H1 (cell line): ENCODE results near the gene URB2. TPM values are rescaled to one million over a fixed set of nuclear protein-coding genes. Genes with fewer than 3 reads are reported as not detected.
A peak's percentile ranks its signal among the peaks of the same experiment; 100 is the strongest.

Source experiments
- CTCF ChIA-PET: fragments of 300-600 bp; sonication (Branson Sonifier 250); formaldehyde crosslinking; loops from one replicate; lab custom pipeline; 2021; ENCODE audit not compliant: partially characterized antibody; lab: Charles Lee
- POLR2A ChIA-PET: fragments of 300-600 bp; sonication (Branson Sonifier 250); formaldehyde crosslinking; loops from one replicate; lab custom pipeline; 2021; ENCODE audit warnings: inconsistent platforms; ENCODE audit not compliant: partially characterized antibody; lab: Charles Lee
- DNase-seq, 2 experiments: peaks; one replicate each; pipeline versions ENCODE4 v3.0.0 to v3.0.0-alpha.2; 2010 to 2022; ENCODE audit warnings: low spot score in 2 of 2, low read depth in 1 of 2, mixed read lengths in 1 of 2
- FAIRE-seq: peaks from 2 replicates; lab custom pipeline; 2011; peaks lifted over from hg19 to GRCh38; lab: Jason Lieb, UNC
- H2AFZ ChIP-seq: 2 replicates; pipeline ENCODE4 v1.8.1; 2012; ENCODE audit warnings: low read length, inconsistent platforms
- H2AK5ac ChIP-seq: 2 replicates; pipeline ENCODE4 v1.6.1; 2013; ENCODE audit warnings: low read depth, low read length
- H2BK120ac ChIP-seq: replicated peaks from 2 replicates; pipeline ENCODE3; 2013; ENCODE audit warnings: low read depth, low read length, inconsistent platforms
- H2BK12ac ChIP-seq: 2 replicates; pipeline ENCODE4 v1.6.1; 2013; ENCODE audit warnings: low read depth, low read length
- H2BK15ac ChIP-seq: 2 replicates; pipeline ENCODE4 v1.6.1; 2013; ENCODE audit warnings: low read length
- H2BK20ac ChIP-seq: 2 replicates; pipeline ENCODE4 v1.6.1; 2013; ENCODE audit warnings: low read length
- H2BK5ac ChIP-seq: 2 replicates; pipeline ENCODE4 v1.6.1; 2013; ENCODE audit warnings: low read depth, low read length
- H3K14ac ChIP-seq: 2 replicates; pipeline ENCODE4 v1.6.1; 2013; ENCODE audit warnings: inconsistent platforms; ENCODE audit not compliant: insufficient read length
- H3K18ac ChIP-seq: 2 replicates; pipeline ENCODE4 v1.6.1; 2013; ENCODE audit warnings: low read length; ENCODE audit errors: extremely low read depth
- H3K23ac ChIP-seq: 2 replicates; pipeline ENCODE4 v1.6.1; 2013; ENCODE audit warnings: inconsistent platforms; ENCODE audit not compliant: insufficient read length
- H3K23me2 ChIP-seq: 2 replicates; pipeline ENCODE4 v1.6.1; 2013; ENCODE audit warnings: low read depth, low read length
- H3K27ac ChIP-seq: 2 replicates; pipeline ENCODE4 v1.6.1; 2011; ENCODE audit warnings: low read depth, low read length, inconsistent platforms
- H3K27me3 ChIP-seq, 4 experiments: replicated peaks in 1 of 4; 1 replicate in 1 of 4; 2 replicates in 3 of 4; pipeline versions ENCODE4 v1.6.1 to v1.8.1; 2011 to 2013; ENCODE audit warnings: low read length in 3 of 4, mild to moderate bottlenecking in 3 of 4, inconsistent platforms in 2 of 4, mixed read lengths in 2 of 4, moderate library complexity in 1 of 4; ENCODE audit not compliant: control insufficient read depth in 3 of 4, insufficient read depth in 3 of 4; ENCODE audit errors: extremely low read depth in 1 of 4
- H3K36me3 ChIP-seq, 4 experiments: 2 replicates each; pipeline versions ENCODE4 v1.6.1 to v1.8.1; 2011 to 2013; ENCODE audit warnings: mild to moderate bottlenecking in 4 of 4, low read length in 3 of 4, moderate library complexity in 2 of 4, control low read depth in 1 of 4, inconsistent platforms in 1 of 4; ENCODE audit not compliant: insufficient read depth in 4 of 4, control insufficient read depth in 2 of 4
- H3K4ac ChIP-seq: replicated peaks from 2 replicates; pipeline ENCODE3; 2013; ENCODE audit warnings: low read length, low read depth, mixed read lengths, inconsistent platforms; ENCODE audit not compliant: insufficient read length
- H3K4me1 ChIP-seq, 4 experiments: replicated peaks in 1 of 4; 1 replicate in 1 of 4; 2 replicates in 3 of 4; pipeline versions ENCODE4 v1.6.1 to v1.8.1; 2011 to 2013; ENCODE audit warnings: low read length in 3 of 4, inconsistent platforms in 2 of 4, mixed read lengths in 1 of 4; ENCODE audit not compliant: insufficient read depth in 4 of 4, control insufficient read depth in 3 of 4
- H3K4me2 ChIP-seq, 2 experiments: 2 replicates each; pipeline versions ENCODE4 v1.6.1 to v1.8.1; 2011 to 2013; ENCODE audit warnings: low read depth in 2 of 2, low read length in 2 of 2, control low read depth in 1 of 2, inconsistent platforms in 1 of 2, mild to moderate bottlenecking in 1 of 2; ENCODE audit not compliant: insufficient read depth in 1 of 2
- H3K4me3 ChIP-seq, 4 experiments: fragments of 200-600, 300-600 bp in 1 of 4; sonication (generic), shearing (Covaris generic), sonication (Bioruptor Twin) in 1 of 4; 2 replicates each; pipeline versions ENCODE4 v1.5.1 to v1.8.1; 2011 to 2016; ENCODE audit warnings: low read length in 4 of 4, low read depth in 3 of 4, control low read depth in 2 of 4, inconsistent platforms in 2 of 4, mild to moderate bottlenecking in 2 of 4, mixed read lengths in 1 of 4, moderate library complexity in 1 of 4; ENCODE audit not compliant: insufficient read depth in 2 of 4; ENCODE audit errors: extremely low read depth in 1 of 4
- H3K56ac ChIP-seq: replicated peaks from 2 replicates; pipeline ENCODE3; 2013; ENCODE audit warnings: low read depth, mild to moderate bottlenecking, mixed read lengths, low read length, inconsistent platforms; ENCODE audit not compliant: insufficient read length
- H3K79me1 ChIP-seq: 2 replicates; pipeline ENCODE4 v1.6.1; 2013; ENCODE audit warnings: low read depth, low read length, control low read depth
- H3K79me2 ChIP-seq, 2 experiments: 2 replicates each; pipeline versions ENCODE4 v1.6.1 to v1.8.1; 2012 to 2013; ENCODE audit warnings: low read length in 2 of 2, mild to moderate bottlenecking in 2 of 2, inconsistent platforms in 1 of 2; ENCODE audit not compliant: insufficient read depth in 2 of 2, control insufficient read depth in 1 of 2
- H3K9ac ChIP-seq, 4 experiments: replicated peaks in 1 of 4; 1 replicate in 1 of 4; 2 replicates in 3 of 4; pipeline versions ENCODE4 v1.6.1 to v1.8.1; 2011 to 2013; ENCODE audit warnings: low read depth in 3 of 4, low read length in 3 of 4, control low read depth in 2 of 4, mild to moderate bottlenecking in 2 of 4, moderate library complexity in 2 of 4, inconsistent platforms in 1 of 4; ENCODE audit errors: extremely low read depth in 1 of 4
- H3K9me3 ChIP-seq, 2 experiments: 2 replicates each; pipeline versions ENCODE4 v1.6.1 to v1.8.1; 2012 to 2013; ENCODE audit warnings: mild to moderate bottlenecking in 2 of 2, moderate library complexity in 2 of 2, control low read depth in 1 of 2, inconsistent platforms in 1 of 2, low read depth in 1 of 2, low read length in 1 of 2, mixed read lengths in 1 of 2; ENCODE audit not compliant: insufficient read depth in 2 of 2
- H4K20me1 ChIP-seq, 2 experiments: replicated peaks in 1 of 2; 2 replicates each; pipeline versions ENCODE3 to v1.8.1; 2011 to 2013; ENCODE audit warnings: inconsistent platforms in 2 of 2, low read length in 2 of 2, mild to moderate bottlenecking in 1 of 2; ENCODE audit not compliant: insufficient read depth in 2 of 2, control insufficient read depth in 1 of 2
- H4K5ac ChIP-seq: 2 replicates; pipeline ENCODE4 v1.6.1; 2013; ENCODE audit warnings: low read length, low read depth, mixed read lengths, inconsistent platforms; ENCODE audit not compliant: insufficient read length
- H4K8ac ChIP-seq: 2 replicates; pipeline ENCODE4 v1.8.0; 2013; ENCODE audit warnings: mild to moderate bottlenecking, moderate library complexity, low read length, inconsistent platforms; ENCODE audit not compliant: insufficient read depth; ENCODE audit errors: extremely low read depth
- H4K91ac ChIP-seq: replicated peaks from 2 replicates; pipeline ENCODE3; 2013; ENCODE audit warnings: low read length, mixed read lengths, inconsistent platforms; ENCODE audit not compliant: insufficient read length
- ASH2L ChIP-seq: fragments of 200-600, 300-600 bp; sonication (generic); IDR thresholded peaks from one replicate; pipeline ENCODE4 v1.7.1; 2017; ENCODE audit warnings: low read length
- BACH1 ChIP-seq: IDR thresholded peaks from 2 replicates; pipeline ENCODE4 v1.6.1; 2012; ENCODE audit warnings: low read length, improper control_type of control experiment
- E2F6 ChIP-seq: IDR thresholded peaks from 2 replicates; pipeline ENCODE4 v1.6.1; 2012; ENCODE audit warnings: inconsistent platforms
- EP300 ChIP-seq, 2 experiments: IDR thresholded peaks; 1 replicate in 1 of 2; 2 replicates in 1 of 2; pipeline ENCODE4 v1.6.1; 2011 to 2012; ENCODE audit warnings: low read depth in 2 of 2, low read length in 2 of 2, mild to moderate bottlenecking in 2 of 2, borderline replicate concordance in 1 of 2, inconsistent platforms in 1 of 2, moderate library complexity in 1 of 2
- GTF2F1 ChIP-seq: IDR thresholded peaks from 2 replicates; pipeline ENCODE4 v1.6.1; 2012; ENCODE audit warnings: low read depth, low read length, improper control_type of control experiment, borderline replicate concordance
- HDAC2 ChIP-seq, 2 experiments: fragments of 300-600 bp in 1 of 2; sonication (generic) in 1 of 2; IDR thresholded peaks; 2 replicates each; pipeline ENCODE4 v1.6.1; 2011 to 2012; ENCODE audit warnings: low read depth in 2 of 2, low read length in 2 of 2, mild to moderate bottlenecking in 2 of 2, moderate library complexity in 2 of 2, borderline replicate concordance in 1 of 2, inconsistent platforms in 1 of 2
- HDAC6 ChIP-seq: IDR thresholded peaks from one replicate; pipeline ENCODE4 v1.7.1; 2012; ENCODE audit warnings: low read depth, mild to moderate bottlenecking, inconsistent platforms, low read length, moderate library complexity
- PHF8 ChIP-seq: fragments of 200-600 bp; sonication (generic); conservative IDR thresholded peaks from 2 replicates; pipeline ENCODE4 v1.7.1; 2012; ENCODE audit warnings: low read depth, mild to moderate bottlenecking, inconsistent platforms, low read length, moderate library complexity
- POU5F1 ChIP-seq: IDR thresholded peaks from 2 replicates; pipeline ENCODE4 v1.6.1; 2011; ENCODE audit warnings: low read depth, mild to moderate bottlenecking, low read length, moderate library complexity
- SP2 ChIP-seq: IDR thresholded peaks from 2 replicates; pipeline ENCODE4 v1.6.1; 2012; ENCODE audit warnings: mild to moderate bottlenecking, low read length, inconsistent platforms
- TCF12 ChIP-seq: IDR thresholded peaks from 2 replicates; pipeline ENCODE4 v1.6.1; 2011; ENCODE audit warnings: low read depth, mild to moderate bottlenecking, low read length
- WGBS, 2 experiments: shearing (Covaris generic) in 1 of 2; methylation state at CpG; one replicate each; pipeline versions ENCODE4 v1.1.6 to v1.1.7; 2013 to 2015; ENCODE audit warnings: low lambda C conversion rate in 2 of 2, mixed read lengths in 2 of 2, inconsistent platforms in 1 of 2, low coverage in 1 of 2, missing lambda C conversion rate in 1 of 2; ENCODE audit not compliant: insufficient replicate concordance in 2 of 2, insufficient coverage in 1 of 2, insufficient read length in 1 of 2; ENCODE audit errors: extremely low coverage in 1 of 2, missing lambda C conversion rate in 1 of 2; 5-methylcytosine and 5-hydroxymethylcytosine counted together
- polyA plus RNA-seq, 7 experiments: library from polyadenylated mRNA; depleted of rRNA in 3 of 7; stranded (reverse) in 5 of 7; unstranded in 2 of 7; fragments of >200 nt in 5 of 7; fragments of 200-250 nt in 2 of 7; gene quantifications; 1 replicate in 5 of 7; 2 replicates in 1 of 7; 4 replicates in 1 of 7; pipeline versions ENCODE4 v1.2.1 to v1.2.3, GENCODE V29; 2011 to 2013; ENCODE audit warnings: missing spikeins in 2 of 7, mixed read lengths in 2 of 7
- total RNA-seq: library from RNA; stranded (reverse); fragmentation: NEBNext Ultra II Directional; extraction: Animal tissue kit (Norgen Biotek cat#: 25700); gene quantifications from 2 replicates; pipeline ENCODE4 v1.2.1, GENCODE V29; 2021

The URB2 gene
- total and polyA plus RNA-seq, 2 of the 8 experiments (the other 6 are each of a cell fraction or from before 2014, with no cell fraction given): 13.7 to 33.0 TPM

GRCh38 chr1:229699613-229700267 lies 73.7 kb downstream of the URB2 start:
- Histone ChIP-seq H4K91ac (no peak overlapping the region), H2AFZ (no peak overlapping the region), H2BK5ac (no peak overlapping the region), H3K4me1 (peaks cover 10 to 20% (median 16%) of the 10 kb centered on the region in 4 experiments), H2BK20ac (peak overlapping the region; percentile 57; the same call in 1 of the 2 replicates), H3K79me1 (no peaks in the 10 kb centered on the region), H4K8ac (no peak overlapping the region), H3K56ac (no peak overlapping the region), H3K4me2 (no peak overlapping the region), H2AK5ac (no peak overlapping the region), H3K79me2 (no peaks in the 10 kb centered on the region), H3K36me3 (no peaks in the 10 kb centered on the region), H2BK120ac (no peak overlapping the region), H3K4ac (no peak overlapping the region), H3K27me3 (peaks cover 0 to 1% (median 0%) of the 10 kb centered on the region in 4 experiments; a peak in 1 of 7 replicates), H3K9ac (no peak overlapping the region; a peak in 1 of 7 replicates), H3K23ac (no peak overlapping the region), H3K14ac (no peak overlapping the region), H3K9me3 (no peaks in the 10 kb centered on the region), H3K4me3 (no peak overlapping the region), H4K20me1 (no peaks in the 10 kb centered on the region), H2BK15ac (peak overlapping the region; percentile 11; the same call in 1 of the 2 replicates), H3K27ac (no peak overlapping the region), H3K23me2 (no peaks in the 10 kb centered on the region), H3K18ac (no peak overlapping the region), H4K5ac (no peak overlapping the region), H2BK12ac (no peak overlapping the region)
- CTCF ChIA-PET: interaction anchor here (1.2 kb wide), 1 partner anchor 39 kb away, joined by 3 read pairs; no protein-coding TSS in a partner anchor
- WGBS, 2 experiments: 87% methylated on average over 7 of the region's 7 CpGs; no CpG with 5 or more reads in 1 of the 2 experiments
- POLR2A ChIA-PET: no interaction called here
- DNase-seq (no peak), FAIRE-seq (no peak)
- TF ChIP-seq SP2 (no peak), ASH2L (no peak), TCF12 (no peak), BACH1 (no peak), GTF2F1 (no peak), POU5F1 (no peak), EP300 (IDR thresholded peaks at IDR 0.05; ENCODE audit: borderline replicate concordance in 1 of 2, low read depth in 2 of 2, low read length in 2 of 2) (no peak), HDAC2 (IDR thresholded peaks at IDR 0.05; ENCODE audit: borderline replicate concordance in 1 of 2, low read depth in 2 of 2, low read length in 2 of 2) (no peak), PHF8 (no peak), E2F6 (no peak), HDAC6 (no peak)
